GM18519 (cell line): Measurements from ENCODE around the gene ATF2.
"Not testable (repeated sequence)": the region's sequence is repeated elsewhere in the genome, so short reads cannot be mapped to it uniquely, and the experiment has no call there.

Experiments
- ATAC-seq: cut with Tn5 transposase; IDR thresholded peaks from one replicate; pipeline ENCODE4 v1.9.1; 2021; ENCODE audit warnings: mild to moderate bottlenecking, moderate library complexity; ENCODE audit not compliant: unreplicated experiment, low FRiP score

Gene ATF2

DNA sequence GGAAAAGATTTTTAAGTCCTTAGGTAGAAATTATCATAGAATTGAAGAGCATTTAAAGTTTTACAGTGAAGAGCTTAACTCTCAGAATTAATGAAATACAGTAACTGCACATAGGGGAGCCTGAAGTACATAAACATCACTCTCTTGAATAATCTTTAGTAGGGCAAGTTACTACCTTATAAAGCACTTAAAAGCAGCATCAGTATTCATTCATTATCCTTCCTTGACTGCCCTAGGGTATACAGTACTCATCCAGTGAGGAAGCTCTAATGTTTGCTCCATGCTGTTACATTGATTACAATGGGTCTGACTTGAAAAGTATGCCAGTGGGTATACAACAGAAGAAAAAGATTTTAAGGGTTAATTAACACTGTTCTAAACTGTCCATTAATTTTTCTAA lies 66.5 kb downstream of the ATF2 start:
- no peak for ATAC-seq

DNA sequence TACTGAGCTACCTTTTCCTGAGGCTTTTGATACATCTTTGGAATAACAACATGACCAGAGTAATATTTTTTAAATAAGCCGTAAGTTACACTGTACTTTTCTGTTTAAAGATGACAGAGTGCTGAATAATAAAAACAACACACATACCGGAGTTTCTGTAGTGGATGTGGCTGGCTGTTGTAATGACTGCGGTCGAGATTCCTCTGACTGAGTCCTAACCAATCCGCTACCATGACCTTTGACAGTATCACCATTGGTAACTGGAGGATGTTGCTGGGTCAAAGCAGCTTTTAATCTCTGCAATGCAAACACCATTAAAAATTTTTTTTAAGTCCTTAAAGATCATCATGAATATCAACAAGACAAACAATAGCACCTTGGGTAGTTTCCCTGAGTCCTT lies 70.7 kb downstream of the ATF2 start:
- ATAC-seq = no peak

DNA sequence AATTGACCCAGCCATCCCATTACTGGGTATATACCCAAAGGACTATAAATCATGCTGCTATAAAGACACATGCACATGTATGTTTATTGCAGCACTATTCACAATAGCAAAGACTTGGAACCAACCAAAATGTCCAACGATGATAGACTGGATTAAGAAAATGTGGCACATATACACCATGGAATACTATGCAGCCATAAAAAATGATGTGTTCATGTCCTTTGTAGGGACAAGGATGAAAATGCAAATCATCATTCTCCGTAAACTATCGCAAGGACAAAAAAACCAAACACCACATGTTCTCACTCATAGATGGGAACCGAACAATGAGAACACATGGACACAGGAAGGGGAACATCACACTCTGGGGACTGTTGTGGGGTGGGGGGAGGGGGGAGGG lies 83.9 kb downstream of the ATF2 start:
- not testable (repeated sequence) for ATAC-seq

DNA sequence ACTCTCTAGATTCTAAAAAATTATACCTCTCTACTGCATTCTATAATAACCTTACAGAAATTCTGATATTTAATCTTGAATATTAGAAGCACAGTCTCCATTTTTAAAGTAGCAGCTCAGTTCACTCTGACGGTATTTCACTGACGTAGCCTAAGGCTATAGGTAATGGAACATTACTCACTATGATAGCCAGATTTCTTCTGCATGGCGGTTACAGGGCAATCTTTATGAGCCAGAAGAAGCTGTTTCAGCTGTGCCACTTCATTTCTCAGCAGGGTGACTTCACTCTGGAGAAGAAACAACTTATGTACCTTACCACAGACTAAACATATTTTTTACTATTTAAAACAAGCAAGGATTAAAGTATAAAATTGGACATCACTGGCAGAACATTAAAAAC lies 87.5 kb downstream of the ATF2 start:
- no peak for ATAC-seq

DNA sequence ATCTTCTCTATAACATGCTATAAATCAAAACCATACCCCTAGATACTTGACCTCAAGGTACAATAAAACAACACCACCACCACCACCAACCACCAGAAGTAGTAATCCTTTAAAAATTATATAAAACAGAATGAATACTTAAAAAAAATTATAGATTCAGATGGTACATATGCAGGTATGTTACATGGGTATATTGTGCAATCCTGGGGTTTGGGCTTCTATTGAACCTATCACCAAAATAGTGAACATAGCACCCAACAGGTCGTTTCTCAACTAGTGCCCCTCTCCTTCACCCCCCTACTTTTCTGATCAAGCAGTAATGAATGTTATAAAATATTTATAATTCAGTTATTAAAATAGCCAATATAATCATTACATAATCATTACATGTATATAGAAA lies 91.7 kb downstream of the ATF2 start:
- no peak for ATAC-seq

DNA sequence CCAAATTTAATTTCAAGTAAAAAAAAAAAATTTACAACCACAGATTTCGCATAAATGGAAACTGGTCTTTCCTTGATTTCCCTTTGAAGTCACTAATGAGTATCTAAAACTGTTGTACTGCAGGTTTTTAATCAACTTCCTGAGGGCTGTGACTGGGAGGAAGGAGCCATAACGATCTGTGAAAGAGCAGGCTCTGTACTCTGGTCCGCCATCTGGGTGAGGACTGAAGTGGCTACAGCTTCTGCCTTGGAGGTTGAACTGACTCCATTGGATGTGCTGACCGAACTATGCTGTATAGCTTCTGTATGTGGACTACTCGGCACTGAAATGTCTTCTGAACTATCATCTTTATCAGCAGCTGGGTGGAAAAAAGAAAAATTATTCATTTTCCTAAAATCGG lies 93.5 kb downstream of the ATF2 start:
- ATAC-seq = no peak

DNA sequence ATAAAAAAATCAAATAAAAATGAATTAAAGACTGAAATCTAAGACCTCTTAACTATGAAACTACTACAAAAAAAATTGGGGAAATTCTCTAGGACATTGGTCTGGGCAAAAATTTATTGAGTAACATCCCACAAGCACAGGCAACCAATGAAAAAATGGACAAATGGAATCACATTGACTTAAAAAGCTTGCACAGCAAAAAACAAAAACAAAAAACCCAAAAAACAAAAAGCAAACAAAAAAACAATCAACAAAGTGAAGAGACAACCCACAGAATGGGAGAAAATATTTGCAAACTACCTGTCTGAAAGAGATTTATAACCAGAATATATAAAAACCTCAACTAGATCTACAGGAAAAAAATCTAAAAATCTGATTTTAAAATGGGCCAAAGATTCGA lies 99.5 kb downstream of the ATF2 start:
- ATAC-seq = no peak

DNA sequence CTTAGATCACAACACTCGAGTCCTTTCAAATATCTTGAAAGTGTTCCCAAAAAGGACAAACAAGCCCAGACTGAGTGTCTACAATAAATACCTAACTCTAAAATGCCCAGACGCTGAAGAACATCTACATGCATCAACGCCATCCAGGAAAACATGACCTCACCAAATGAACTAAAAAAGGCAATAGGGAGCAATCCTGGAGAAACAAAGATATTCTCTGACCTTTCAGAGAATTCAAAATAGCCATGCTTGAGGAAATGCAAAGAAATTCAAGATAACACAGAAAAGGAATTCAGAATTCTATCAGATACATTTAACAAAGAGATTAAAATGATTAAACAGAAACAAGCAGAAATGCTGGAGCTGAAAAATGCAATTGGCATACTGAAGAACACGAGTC lies 101.6 kb downstream of the ATF2 start:
- no peak for ATAC-seq

DNA sequence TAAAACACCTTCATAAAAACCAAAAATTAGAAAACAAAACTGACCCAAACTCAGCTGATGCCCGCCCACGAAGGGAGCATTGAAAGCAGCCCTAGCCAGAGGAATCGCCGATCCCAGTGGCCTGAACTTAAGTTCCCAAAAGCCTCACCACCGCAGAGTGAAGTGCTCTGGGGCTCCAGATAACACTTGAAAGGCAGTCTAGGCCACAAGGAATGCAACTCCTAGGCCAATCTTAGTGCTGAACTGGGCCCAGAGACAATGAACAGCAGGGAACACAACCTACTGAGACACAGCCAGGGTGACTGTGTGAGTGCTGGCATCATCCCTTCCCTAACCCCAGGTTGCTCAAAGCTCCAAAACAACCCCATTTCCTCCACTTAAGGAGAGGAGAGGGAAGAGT lies 103.2 kb downstream of the ATF2 start:
- no peak for ATAC-seq

DNA sequence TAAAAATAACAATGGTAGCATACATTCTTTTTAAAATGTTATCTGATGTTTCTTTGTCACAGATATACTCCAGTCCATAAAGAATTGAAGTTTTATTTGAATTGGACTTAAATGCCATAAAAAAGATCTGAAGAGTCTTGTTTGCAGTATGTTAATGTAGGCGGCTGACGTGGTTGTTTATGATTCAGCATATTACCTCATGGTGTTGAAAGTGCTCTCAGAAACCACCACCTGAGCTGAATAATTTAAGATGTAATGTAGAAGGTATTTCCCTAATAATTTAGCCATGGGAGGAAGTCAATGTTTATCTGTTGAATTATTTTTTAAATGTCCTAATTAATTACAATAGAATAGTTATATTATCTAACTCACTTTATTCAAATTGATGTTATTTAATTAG lies 104.3 kb downstream of the ATF2 start:
- no peak for ATAC-seq

DNA sequence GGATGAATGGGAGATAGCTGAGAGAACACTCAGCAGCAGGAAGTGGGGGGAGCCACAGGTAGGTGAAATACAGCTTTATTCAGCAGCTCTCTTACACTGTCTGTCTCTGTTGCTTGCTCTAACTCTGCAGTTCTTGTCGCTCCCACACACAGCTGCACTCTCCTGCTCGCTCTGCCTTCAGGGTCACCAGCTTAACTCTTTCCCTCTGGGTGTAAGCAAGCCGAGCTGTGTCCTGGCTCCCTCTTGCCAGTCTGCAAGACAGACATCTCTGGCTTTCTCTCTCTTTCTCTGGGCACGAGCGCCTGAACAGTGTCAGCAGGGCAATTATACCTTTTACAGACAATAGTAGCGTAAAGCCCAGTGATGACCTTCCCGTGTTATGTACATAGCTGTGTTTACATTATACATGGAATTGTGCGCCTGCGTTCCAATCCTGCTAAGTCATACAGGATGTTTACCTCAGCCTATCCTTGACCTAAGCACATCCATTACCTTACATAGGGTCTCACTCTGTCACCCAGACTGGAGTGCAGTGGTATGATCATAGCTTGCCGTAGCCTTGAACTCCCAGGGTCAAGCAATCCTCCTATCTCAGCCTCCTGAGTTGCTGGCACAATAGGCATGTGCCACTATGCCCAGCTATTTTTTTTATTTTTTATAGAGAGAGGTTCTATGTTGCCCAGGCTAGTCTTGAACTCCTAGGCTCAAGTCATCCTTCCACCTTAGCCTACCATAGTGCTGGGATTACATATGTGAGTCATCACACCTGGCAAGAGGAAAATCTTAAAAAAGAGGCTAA lies 105.0 kb downstream of the ATF2 start:
- no peak for ATAC-seq

DNA sequence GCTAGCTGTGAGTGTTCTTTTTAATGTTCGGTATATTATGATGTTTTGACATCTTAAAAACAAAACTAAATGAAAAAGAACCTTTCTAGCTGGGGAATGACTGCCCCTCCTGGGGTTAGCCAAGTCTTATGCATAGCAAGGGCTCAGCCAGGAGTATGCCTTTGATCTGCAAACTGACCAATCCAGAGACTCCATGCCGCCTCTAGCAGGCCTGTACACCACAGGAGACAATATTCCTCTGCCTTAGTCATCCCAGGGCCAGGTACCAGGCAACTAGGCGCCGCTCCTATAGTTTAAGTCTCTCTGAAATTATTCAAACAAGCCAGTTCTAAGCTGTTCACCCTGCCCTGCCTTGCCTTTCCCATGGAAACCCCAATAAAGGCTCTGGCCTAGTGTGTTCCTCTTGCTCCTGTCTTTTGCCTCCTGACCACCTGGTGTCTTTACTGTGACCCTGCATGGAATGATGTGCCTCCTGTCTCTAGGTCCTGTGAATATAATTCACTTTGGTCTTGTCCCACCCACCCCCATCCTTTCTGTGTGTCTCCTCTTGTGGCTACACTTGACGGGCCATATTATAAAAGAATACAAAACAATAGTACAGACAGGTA lies 110.8 kb downstream of the ATF2 start:
- ATAC-seq = no peak

DNA sequence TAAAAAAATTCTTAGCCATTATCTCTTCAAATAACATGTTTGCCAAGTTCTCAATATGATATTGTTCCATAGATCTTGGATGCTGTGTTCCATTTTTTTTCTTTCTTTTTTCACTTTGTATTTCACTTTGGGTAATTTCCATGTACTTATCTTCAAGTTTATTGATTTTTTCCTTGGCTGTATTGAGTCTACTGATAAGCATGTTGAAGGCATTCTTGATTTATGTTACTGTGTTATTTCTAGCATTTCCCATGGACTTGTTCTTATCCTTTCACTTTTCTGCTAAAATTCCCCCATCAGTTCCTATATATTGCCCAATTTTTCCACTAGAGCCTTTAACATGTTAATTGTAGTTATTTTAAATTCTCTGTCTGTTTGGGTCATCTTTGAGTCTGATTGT lies 112.0 kb downstream of the ATF2 start:
- no peak for ATAC-seq

DNA sequence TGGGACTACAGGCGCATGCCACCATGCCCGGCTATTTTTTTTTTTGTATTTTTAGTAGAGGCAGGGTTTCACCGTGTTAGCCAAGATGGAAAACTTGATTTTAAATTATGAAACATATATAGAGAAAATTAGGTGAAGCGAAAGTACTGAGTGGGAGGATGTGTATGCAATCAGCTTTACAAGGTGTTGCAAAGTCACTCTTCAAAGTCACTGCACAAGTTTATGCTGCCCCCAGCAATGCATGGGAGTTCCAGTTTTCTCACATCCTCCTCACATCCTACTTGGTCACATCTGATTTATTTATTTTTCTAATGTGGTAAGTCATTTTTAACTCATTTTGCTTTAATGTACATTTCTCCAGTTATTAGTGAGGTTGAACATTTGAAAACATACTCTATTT lies 113.7 kb downstream of the ATF2 start:
- no peak for ATAC-seq

DNA sequence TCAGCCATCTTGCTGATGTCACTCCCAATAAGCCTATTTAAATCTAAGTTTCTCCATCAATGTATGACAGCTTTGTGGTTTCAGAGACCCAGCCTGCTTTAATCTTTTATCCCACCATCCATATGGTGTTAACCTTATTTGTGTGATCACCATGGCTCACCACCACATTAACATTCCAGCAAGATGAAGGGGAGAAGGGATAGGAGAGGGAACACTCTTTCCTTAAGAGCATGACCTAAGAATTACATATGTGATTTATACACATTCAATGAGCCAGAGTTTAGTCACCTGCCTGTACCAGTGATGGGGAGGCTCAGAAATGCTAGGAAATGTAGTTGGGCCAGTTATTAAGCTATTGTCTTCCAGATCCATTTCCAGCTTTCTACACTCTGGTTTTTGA lies 118.3 kb downstream of the ATF2 start:
- no peak for ATAC-seq

DNA sequence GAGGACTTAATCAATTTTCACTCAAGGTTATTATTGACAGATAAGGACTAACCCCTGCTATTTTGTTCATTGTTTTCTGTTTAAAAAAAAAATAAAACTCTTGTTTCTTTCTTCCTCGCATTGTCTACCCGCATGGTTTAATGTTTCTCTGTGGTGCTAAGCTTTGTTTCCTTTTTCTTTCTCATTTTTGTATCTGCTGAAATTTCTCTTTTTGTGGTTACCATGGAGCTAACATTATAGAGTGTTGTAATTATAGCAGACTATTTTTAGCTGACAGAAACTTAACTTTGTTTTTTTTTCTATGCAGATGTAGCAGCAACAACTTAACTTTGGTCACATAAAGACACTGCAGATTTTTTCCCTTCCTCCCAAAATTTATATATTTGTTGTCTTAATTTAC lies 119.7 kb downstream of the ATF2 start:
- no peak for ATAC-seq

DNA sequence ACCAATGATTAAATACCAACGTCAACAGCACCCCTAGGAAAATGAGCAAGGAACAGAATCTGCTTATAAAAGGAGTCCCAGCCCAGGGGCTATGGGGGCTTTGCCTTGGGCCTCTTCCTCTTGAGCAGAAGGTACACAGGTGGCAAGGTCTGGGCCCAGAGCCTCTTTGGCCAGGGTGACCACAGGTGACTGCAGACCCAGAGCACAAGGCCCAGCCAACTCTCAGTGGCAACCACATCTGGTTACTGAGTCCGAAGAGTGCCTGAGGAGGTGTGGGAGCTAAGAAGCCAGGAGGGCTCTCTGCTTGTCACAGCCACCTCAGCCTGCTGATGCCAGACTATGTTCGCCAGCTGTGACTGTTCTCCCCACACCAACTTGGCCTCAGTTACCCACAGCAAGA lies 128.5 kb downstream of the ATF2 start:
- ATAC-seq = no peak

DNA sequence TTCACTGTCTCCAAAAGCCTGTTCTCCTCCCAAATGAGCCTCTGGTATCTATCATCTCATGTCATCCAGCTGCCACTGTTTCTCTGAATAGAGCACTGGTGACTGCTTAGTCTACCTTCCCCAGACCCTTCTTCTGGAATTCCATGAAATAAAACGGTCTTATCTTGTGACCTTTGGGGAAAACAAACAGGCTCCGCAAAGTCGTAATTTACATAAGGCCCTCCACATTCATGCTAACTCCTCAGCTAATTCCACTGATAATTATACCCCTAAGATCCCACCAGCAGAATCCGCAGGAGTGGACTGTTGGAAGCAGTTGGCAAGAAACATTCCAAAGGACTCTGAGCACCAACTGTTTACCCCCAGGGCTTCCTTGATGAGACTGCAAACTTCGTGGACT lies 129.0 kb downstream of the ATF2 start:
- ATAC-seq = no peak

DNA sequence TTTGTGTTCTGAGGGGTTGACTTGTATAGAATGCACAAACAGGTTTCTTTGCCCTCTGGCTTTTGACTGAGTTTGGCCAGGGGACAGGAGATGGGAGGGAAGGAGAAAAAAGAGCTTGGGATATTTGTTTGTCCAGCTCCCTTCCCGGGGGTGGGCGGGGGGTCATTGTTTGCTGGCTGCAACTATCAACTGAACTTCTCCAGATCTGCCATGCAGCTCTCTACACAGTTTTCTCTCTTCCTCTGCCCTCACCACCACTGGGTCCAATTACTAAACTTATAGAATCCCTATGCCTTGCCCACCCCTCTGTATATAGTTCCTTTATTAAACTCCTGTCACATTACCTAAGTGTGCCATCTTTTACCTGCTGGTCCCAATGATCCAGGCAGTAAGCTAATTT lies 130.1 kb downstream of the ATF2 start:
- ATAC-seq = no peak

DNA sequence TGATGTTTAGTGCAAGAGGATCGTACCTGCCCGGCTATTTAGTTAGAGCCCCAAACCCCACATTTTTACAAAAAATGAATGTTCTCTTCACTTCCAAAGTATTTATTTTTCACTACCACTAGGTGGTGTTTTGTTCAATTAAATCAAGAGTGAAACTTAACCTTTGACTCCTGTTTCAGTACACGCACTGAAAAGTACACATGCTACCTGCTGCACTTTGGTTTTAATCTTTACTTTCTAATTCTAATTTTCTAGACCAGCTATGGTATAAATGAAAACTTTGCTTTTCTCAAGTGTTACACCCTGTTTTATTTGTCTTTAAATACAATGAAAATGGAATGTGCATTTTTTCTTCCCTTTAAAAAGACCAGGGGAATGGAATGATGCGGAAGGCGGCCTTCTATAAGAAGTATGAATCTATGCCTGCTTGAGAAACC lies 131.4 kb downstream of the ATF2 start:
- no peak for ATAC-seq

DNA sequence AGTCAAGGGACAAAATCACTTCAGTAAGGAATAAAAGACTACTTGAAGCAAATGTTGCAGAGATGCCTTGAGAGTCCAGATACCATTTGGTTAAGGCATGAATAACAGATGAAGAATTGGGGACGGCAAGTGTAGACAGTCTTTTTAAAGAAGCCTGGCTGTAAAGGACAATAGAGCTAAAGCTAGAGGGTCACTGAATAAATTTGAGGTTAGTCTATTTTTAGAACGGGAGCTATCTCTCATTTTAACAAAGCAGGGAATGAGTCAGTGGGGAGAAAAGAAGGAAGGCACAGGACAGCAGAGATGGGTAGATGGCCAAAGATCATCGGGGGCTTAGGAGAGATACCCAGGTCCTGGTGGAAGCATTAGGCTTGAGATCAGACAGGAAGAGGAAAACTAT lies 132.2 kb downstream of the ATF2 start:
- no peak for ATAC-seq

DNA sequence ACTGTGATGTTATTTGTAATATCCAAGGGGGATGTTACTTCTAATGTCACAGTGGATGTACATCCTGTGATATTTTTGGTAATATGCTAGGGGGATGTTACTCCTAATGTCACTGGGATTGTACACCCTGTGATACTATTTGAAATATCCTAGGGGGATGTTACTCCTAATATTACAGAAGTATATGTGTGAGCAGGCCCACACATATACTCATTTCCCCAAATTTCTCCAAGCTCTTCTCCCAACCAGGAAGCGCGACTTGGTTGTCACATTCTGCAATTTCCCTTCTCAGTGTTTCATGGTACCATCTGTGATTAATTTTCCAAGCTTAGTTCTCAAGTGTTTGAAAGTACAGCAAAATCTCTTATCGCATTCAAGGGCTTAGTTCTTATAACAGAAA lies 133.3 kb downstream of the ATF2 start:
- no peak for ATAC-seq
